ENCODE data around the gene OTOP2.

DNA sequence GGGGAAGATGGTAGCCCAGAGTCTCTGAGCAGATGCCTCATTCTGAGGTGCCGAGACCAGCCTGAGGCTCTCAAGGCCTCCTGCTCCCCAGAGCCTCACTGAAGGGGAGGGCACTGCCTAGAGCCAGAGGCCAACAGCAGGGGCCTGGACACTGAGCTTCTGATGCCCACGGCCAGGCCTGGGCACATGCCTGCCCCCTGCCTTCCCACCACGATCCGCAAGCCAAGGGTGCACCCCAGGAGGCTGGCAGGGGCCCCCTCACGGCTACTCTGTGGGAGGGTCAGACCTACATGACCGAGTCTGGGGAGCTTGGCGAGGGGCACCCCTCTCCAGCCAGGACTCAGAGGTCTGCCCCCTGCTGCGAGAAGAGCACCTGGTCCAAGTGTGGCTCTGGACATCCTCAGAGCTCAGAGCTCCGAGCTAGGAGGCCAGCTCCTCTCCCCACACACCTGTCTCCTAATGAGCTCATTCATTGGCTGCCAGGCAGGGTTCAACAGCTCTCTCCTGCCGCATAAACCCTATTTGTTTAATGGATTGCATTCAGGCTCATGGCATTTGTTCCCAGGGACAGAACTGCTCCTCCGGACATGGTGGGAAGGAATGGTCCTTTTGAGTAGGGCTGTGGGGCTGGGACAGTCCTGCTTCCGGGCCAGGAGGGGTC, 25.5 kb downstream of the OTOP2 start:
- TF ChIP-seq ZNF274 (IDR thresholded peaks at IDR 0.05; ENCODE audit: borderline replicate concordance, extremely low read depth, low read length) (no peak), EZH2 (IDR thresholded peaks at IDR 0.05; ENCODE audit: low read depth, low read length, severe bottlenecking) (no peak), JUN (IDR thresholded peaks at IDR 0.05; ENCODE audit: low read depth, low read length) (no peak), POLR2A (IDR thresholded peaks at IDR 0.05; ENCODE audit: control extremely low read depth in 1 of 2, low read depth in 2 of 2, low read length in 2 of 2) (no peak), CTBP2 (IDR thresholded peaks at IDR 0.05; ENCODE audit: borderline replicate concordance, insufficient read depth, insufficient read length, low read length) (no peak), TAF1 (IDR thresholded peaks at IDR 0.05; ENCODE audit: low read depth, low read length) (no peak), SIN3A (conservative IDR thresholded peaks at IDR 0.05 in 1 of 2, IDR thresholded peaks at IDR 0.05 in 1 of 2; ENCODE audit: low read depth in 1 of 2, low read length in 2 of 2) (no peak), RAD21 (IDR thresholded peaks at IDR 0.05 in 1 of 2, conservative IDR thresholded peaks at IDR 0.05 in 1 of 2; ENCODE audit: low read depth in 2 of 2, low read length in 2 of 2) (no peak), CREB1 (IDR thresholded peaks at IDR 0.05) (no peak), CEBPB (IDR thresholded peaks at IDR 0.05; ENCODE audit: low read depth, low read length) (no peak)
- TF ChIP-seq, protein P1, sequence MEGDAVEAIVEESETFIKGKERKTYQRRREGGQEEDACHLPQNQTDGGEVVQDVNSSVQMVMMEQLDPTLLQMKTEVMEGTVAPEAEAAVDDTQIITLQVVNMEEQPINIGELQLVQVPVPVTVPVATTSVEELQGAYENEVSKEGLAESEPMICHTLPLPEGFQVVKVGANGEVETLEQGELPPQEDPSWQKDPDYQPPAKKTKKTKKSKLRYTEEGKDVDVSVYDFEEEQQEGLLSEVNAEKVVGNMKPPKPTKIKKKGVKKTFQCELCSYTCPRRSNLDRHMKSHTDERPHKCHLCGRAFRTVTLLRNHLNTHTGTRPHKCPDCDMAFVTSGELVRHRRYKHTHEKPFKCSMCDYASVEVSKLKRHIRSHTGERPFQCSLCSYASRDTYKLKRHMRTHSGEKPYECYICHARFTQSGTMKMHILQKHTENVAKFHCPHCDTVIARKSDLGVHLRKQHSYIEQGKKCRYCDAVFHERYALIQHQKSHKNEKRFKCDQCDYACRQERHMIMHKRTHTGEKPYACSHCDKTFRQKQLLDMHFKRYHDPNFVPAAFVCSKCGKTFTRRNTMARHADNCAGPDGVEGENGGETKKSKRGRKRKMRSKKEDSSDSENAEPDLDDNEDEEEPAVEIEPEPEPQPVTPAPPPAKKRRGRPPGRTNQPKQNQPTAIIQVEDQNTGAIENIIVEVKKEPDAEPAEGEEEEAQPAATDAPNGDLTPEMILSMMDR (IDR thresholded peaks at IDR 0.05; ENCODE audit: control extremely low read depth in 1 of 3, insufficient read depth in 1 of 3, low read depth in 1 of 3, low read length in 3 of 3): no peak
- TF ChIP-seq, protein P2, sequence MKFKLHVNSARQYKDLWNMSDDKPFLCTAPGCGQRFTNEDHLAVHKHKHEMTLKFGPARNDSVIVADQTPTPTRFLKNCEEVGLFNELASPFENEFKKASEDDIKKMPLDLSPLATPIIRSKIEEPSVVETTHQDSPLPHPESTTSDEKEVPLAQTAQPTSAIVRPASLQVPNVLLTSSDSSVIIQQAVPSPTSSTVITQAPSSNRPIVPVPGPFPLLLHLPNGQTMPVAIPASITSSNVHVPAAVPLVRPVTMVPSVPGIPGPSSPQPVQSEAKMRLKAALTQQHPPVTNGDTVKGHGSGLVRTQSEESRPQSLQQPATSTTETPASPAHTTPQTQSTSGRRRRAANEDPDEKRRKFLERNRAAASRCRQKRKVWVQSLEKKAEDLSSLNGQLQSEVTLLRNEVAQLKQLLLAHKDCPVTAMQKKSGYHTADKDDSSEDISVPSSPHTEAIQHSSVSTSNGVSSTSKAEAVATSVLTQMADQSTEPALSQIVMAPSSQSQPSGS (IDR thresholded peaks at IDR 0.05; ENCODE audit: low read length): no peak
- TF ChIP-seq, protein P3, sequence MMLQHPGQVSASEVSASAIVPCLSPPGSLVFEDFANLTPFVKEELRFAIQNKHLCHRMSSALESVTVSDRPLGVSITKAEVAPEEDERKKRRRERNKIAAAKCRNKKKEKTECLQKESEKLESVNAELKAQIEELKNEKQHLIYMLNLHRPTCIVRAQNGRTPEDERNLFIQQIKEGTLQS (IDR thresholded peaks at IDR 0.05; ENCODE audit: insufficient read depth, low read depth, low read length): no peak
- TF ChIP-seq, protein P4, sequence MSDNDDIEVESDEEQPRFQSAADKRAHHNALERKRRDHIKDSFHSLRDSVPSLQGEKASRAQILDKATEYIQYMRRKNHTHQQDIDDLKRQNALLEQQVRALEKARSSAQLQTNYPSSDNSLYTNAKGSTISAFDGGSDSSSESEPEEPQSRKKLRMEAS (IDR thresholded peaks at IDR 0.05): no peak
